ENCODE data around the gene GCLM.

GRCh38 chr1:93910305-93910704, 1.1 kb upstream of the GCLM start:
- no peak for TF ChIP-seq POLR2A (IDR thresholded peaks at IDR 0.05; ENCODE audit: low read depth, low read length)
- TF ChIP-seq POLR2AphosphoS5 (IDR thresholded peaks at IDR 0.05; ENCODE audit: low read depth, low read length) = no peak

All from GM12891 (cell line).